Measurements from ENCODE around the gene RANBP10. TPM values are rescaled to one million over a fixed set of nuclear protein-coding genes. Genes with fewer than 3 reads are reported as not detected.
"Not testable (repeated sequence)": the region's sequence is repeated elsewhere in the genome, so short reads cannot be mapped to it uniquely, and the experiment has no call there.

Gene RANBP10
- total RNA-seq, 6 donors from 2014 or later, result 6.5 to 50.3 (median 17.0) TPM

DNA sequence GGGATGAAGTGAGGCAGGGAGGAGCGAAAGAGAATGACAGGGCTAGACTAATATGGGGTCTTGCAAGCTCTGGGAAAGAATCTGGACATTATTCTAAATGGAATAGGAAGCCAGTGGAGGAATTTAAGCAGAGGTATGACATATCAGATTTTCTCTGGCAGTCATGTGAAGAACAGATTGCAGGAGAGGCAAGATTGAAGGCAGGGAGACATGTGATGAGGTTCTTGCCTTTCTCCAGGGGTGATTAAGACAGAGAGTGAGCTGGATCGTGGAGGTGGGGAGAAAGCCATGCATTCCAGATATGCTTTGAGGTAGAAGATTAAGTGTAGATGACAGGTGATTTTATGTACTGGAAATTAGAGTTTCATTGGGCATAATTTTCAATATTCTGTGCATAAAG, 31.5 kb upstream of the RANBP10 start:
- WGBS, 2 donors, result 89 to 93% methylated on average over 2 of the region's 2 CpGs
- Histone ChIP-seq H3K4me1 (peaks cover 10 to 21% (median 13%) of the 10 kb centered on the region in 4 donors), H3K4me3 (no peak overlapping the region), H3K36me3 (no peaks in the 10 kb centered on the region), H3K27ac (no peak overlapping the region), H3K27me3 (no peaks in the 10 kb centered on the region), H3K9me3 (no peaks in the 10 kb centered on the region)
- no peak for TF ChIP-seq POLR2AphosphoS5 (IDR thresholded peaks at IDR 0.05)
- TF ChIP-seq, protein P1, sequence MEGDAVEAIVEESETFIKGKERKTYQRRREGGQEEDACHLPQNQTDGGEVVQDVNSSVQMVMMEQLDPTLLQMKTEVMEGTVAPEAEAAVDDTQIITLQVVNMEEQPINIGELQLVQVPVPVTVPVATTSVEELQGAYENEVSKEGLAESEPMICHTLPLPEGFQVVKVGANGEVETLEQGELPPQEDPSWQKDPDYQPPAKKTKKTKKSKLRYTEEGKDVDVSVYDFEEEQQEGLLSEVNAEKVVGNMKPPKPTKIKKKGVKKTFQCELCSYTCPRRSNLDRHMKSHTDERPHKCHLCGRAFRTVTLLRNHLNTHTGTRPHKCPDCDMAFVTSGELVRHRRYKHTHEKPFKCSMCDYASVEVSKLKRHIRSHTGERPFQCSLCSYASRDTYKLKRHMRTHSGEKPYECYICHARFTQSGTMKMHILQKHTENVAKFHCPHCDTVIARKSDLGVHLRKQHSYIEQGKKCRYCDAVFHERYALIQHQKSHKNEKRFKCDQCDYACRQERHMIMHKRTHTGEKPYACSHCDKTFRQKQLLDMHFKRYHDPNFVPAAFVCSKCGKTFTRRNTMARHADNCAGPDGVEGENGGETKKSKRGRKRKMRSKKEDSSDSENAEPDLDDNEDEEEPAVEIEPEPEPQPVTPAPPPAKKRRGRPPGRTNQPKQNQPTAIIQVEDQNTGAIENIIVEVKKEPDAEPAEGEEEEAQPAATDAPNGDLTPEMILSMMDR (IDR thresholded peaks at IDR 0.05), result no peak
- TF ChIP-seq EP300 (IDR thresholded peaks at IDR 0.05), result no peak
- TF ChIP-seq POLR2A (IDR thresholded peaks at IDR 0.05), result no peak
- ATAC-seq (ENCODE audit: low FRiP score in 2 of 2), result no peak
- no peak for DNase-seq

DNA sequence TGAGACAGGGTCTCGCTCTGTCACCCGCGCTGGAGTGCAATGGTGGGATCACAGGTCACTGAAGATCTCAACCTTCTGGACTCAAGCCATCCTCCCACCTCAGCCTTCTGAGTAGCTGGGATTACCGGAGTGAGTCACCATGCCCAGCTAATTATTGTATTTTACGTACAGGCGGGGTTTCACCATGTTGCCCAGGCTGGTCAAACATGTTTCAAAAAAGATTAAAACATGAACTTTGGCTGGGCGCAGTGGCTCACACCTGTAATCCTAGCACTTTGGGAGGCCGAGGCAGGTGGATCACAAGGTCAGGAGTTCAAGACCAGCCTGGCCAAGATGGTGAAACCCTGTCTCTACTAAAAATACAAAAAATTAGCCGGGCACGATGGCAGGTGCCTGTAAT, 30.8 kb upstream of the RANBP10 start:
- not testable (repeated sequence) for H3K27ac ChIP-seq; H3K4me3 ChIP-seq; H3K36me3 ChIP-seq; DNase-seq; H3K9me3 ChIP-seq; ATAC-seq (ENCODE audit: low FRiP score in 2 of 2); H3K27me3 ChIP-seq
- 92 to 98% methylated on average over 10 of the region's 10 CpGs for WGBS, 2 donors
- peaks cover 16 to 25% (median 20%) of the 10 kb centered on the region in 4 donors for H3K4me1 ChIP-seq

DNA sequence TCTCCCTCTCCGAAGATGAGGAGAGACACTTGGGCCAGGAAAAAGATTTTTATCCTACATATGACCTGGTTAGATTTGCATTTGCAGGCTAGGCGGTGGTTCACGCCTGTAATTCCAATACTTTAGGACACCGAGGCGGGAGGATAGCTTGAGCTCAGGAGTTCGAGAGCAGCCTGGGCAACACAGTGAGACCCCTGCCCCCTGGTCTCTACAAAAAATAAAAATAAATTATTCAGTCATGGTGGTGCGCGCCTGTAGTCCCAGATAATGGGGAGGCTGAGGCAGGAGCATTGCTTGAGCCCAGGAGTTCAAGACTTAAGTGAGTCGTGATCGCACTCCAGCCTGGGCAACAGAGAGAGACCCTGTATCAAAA, 27.9 kb upstream of the RANBP10 start:
- H3K36me3 ChIP-seq, result peaks cover 3 to 30% (median 28%) of the 10 kb centered on the region in 4 donors
- H3K27me3 ChIP-seq, result no peaks in the 10 kb centered on the region
- ATAC-seq (ENCODE audit: low FRiP score in 2 of 2) (no peak), DNase-seq (no peak)
- H3K4me3 ChIP-seq, result peak overlapping the region in 3 of 4 donors; percentile 79 to 88 (median 87)
- H3K27ac ChIP-seq, result peak overlapping the region in 3 of 4 donors; percentile 78 to 83 (median 82)
- TF ChIP-seq, protein P1 (IDR thresholded peaks at IDR 0.05), result no peak
- TF ChIP-seq EP300 (IDR thresholded peaks at IDR 0.05), result no peak
- TF ChIP-seq POLR2AphosphoS5 (IDR thresholded peaks at IDR 0.05), result no peak
- TF ChIP-seq POLR2A (IDR thresholded peaks at IDR 0.05), result no peak
- H3K4me1 ChIP-seq, result peaks cover 15 to 20% (median 16%) of the 10 kb centered on the region in 4 donors
- H3K9me3 ChIP-seq, result no peaks in the 10 kb centered on the region
- WGBS, 2 donors, result 82 to 88% methylated on average over 10 of the region's 10 CpGs

DNA sequence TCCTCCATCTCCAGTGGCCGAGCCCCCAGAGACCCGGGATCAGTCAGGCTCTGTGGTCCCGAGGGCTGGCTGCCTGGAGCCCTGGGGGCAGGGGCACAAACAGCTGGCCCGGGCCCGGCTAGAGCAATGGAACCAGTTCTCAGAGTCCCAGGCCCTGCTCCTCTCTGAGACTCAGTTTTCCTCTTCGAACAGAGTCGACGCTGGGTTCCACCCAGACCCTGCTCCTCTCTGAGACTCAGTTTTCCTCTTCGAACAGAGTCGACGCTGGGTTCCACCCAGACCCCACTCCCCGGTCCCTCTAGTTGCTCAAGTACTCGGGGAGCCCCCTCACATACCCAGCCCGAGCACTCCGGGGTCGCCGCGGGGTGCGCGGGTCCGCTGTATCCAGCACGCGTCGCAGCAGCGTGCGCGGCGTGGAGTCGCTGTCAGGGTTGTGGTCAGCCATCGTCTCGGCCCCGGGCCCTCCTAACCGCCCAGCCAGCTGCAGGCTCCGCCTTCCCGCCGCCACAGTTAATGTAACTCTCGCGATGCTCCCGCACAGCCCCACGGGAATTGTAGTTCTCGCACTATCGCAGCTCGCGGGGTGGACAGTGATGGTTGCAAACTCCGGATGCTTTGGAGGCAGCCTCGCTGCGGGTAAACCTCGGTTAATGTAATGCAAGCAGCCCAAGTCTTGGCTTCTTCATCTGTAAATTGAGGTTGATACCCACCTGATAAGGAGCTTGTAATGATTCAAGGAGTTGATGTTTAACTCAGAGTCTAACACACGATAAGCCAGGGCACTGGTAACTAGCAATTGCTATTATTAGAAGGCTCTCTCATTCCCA, 27.3 kb upstream of the RANBP10 start:
- peaks cover 5 to 36% (median 34%) of the 10 kb centered on the region in 4 donors for H3K36me3 ChIP-seq
- peak overlapping the region; percentile 68 to 83 (median 80) for H3K27ac ChIP-seq
- WGBS, 2 donors, result 0 to 1% methylated on average over 21 to 49 of the region's 49 CpGs
- H3K27me3 ChIP-seq, result no peaks in the 10 kb centered on the region
- peak; percentile 94 to 95 for DNase-seq
- peak; percentile 94 to 99 for ATAC-seq (ENCODE audit: low FRiP score in 2 of 2)
- peak overlapping the region; percentile 79 to 99 (median 88) for H3K4me3 ChIP-seq
- no peaks in the 10 kb centered on the region for H3K9me3 ChIP-seq
- H3K4me1 ChIP-seq, result peaks cover 15 to 20% (median 16%) of the 10 kb centered on the region in 4 donors
- TF ChIP-seq POLR2A (IDR thresholded peaks at IDR 0.05) (peak in 3 of 4 donors; percentile 54 to 77 (median 65)), EP300 (IDR thresholded peaks at IDR 0.05) (no peak), POLR2AphosphoS5 (IDR thresholded peaks at IDR 0.05) (peak; percentile 66 to 81)
- TF ChIP-seq, protein P1 (IDR thresholded peaks at IDR 0.05), result peak in 1 of 6 experiments; percentile 35

DNA sequence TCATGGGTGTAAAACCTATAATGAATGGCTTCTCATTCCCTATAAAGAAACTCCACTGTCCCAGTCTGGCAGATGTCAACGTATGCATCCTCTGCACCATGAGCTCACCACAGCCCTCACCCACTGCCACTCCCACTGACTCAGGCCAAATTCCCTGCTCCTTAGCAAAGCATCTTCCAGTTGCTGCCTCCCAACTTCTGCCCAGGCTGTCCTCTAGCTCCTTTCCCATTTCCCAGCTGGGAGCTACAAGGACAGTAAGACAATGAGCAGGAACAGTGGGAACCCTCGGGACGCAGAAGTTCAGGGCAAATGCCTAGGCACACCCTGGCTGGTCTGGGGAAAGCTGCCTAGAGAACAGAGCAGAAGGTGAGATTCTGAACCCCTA, 26.7 kb upstream of the RANBP10 start:
- 0 to 2% methylated on average over 1 to 3 of the region's 3 CpGs for WGBS, 2 donors
- H3K27me3 ChIP-seq, result no peaks in the 10 kb centered on the region
- peak; percentile 3 to 71 for ATAC-seq (ENCODE audit: low FRiP score in 2 of 2)
- H3K36me3 ChIP-seq, result peaks cover 5 to 42% (median 39%) of the 10 kb centered on the region in 4 donors
- DNase-seq, result no peak
- H3K4me3 ChIP-seq, result peak overlapping the region; percentile 79 to 99 (median 88)
- H3K27ac ChIP-seq, result peak overlapping the region; percentile 68 to 83 (median 80)
- TF ChIP-seq EP300 (IDR thresholded peaks at IDR 0.05) (no peak), POLR2AphosphoS5 (IDR thresholded peaks at IDR 0.05) (no peak), POLR2A (IDR thresholded peaks at IDR 0.05) (no peak)
- TF ChIP-seq, protein P1 (IDR thresholded peaks at IDR 0.05), result no peak
- peaks cover 15 to 20% (median 16%) of the 10 kb centered on the region in 4 donors for H3K4me1 ChIP-seq
- no peaks in the 10 kb centered on the region for H3K9me3 ChIP-seq
